Astrocyte (in vitro differentiated cells and primary cell): Measurements from ENCODE around the gene USP36. TPM values are rescaled to one million over a fixed set of nuclear protein-coding genes. Genes with fewer than 3 reads are reported as not detected.

ENCODE experiments used
- DNase-seq: peaks from one replicate; pipeline ENCODE4 v3.0.0-alpha.2; 2010; ENCODE audit warnings: low read depth
- FAIRE-seq: peaks from 2 replicates; lab custom pipeline; 2011; peaks lifted over from hg19 to GRCh38; lab: Jason Lieb, UNC
- H2AFZ ChIP-seq: 2 replicates; pipeline ENCODE4 v1.6.0; 2012; ENCODE audit warnings: low read depth, low read length, inconsistent platforms
- H3K27ac ChIP-seq: 2 replicates; pipeline ENCODE4 v1.5.1; 2011; ENCODE audit warnings: low read depth, low read length, inconsistent platforms
- H3K27me3 ChIP-seq: 2 replicates; pipeline ENCODE4 v1.6.0; 2011; ENCODE audit warnings: low read length, inconsistent platforms; ENCODE audit not compliant: insufficient read depth
- H3K36me3 ChIP-seq: 2 replicates; pipeline ENCODE4 v1.5.1; 2011; ENCODE audit warnings: low read length, inconsistent platforms; ENCODE audit not compliant: insufficient read depth
- H3K4me1 ChIP-seq: 2 replicates; pipeline ENCODE4 v1.5.1; 2011; ENCODE audit warnings: low read length, inconsistent platforms; ENCODE audit not compliant: insufficient read depth
- H3K4me2 ChIP-seq: 2 replicates; pipeline ENCODE4 v1.6.0; 2012; ENCODE audit warnings: low read length, inconsistent platforms
- H3K4me3 ChIP-seq: 2 replicates; pipeline ENCODE4 v1.5.1; 2011; ENCODE audit warnings: low read depth, mild to moderate bottlenecking, low read length, inconsistent platforms; ENCODE audit not compliant: insufficient read depth
- H3K79me2 ChIP-seq: 2 replicates; pipeline ENCODE4 v1.6.0; 2012; ENCODE audit warnings: mild to moderate bottlenecking, low read length, inconsistent platforms; ENCODE audit not compliant: insufficient read depth
- H3K9ac ChIP-seq: 2 replicates; pipeline ENCODE4 v1.6.0; 2012; ENCODE audit warnings: mild to moderate bottlenecking, low read length, inconsistent platforms
- H3K9me3 ChIP-seq: 2 replicates; pipeline ENCODE4 v1.5.1; 2012; ENCODE audit warnings: low read depth, mild to moderate bottlenecking, low read length, inconsistent platforms; ENCODE audit not compliant: insufficient read depth
- H4K20me1 ChIP-seq: 2 replicates; pipeline ENCODE4 v1.6.0; 2012; ENCODE audit warnings: low read length, inconsistent platforms; ENCODE audit not compliant: insufficient read depth
- H3K27ac Mint-ChIP-seq: one replicate; pipeline ENCODE4 v1.8.0; 2021; ENCODE audit warnings: mild to moderate bottlenecking, mixed read lengths; ENCODE audit not compliant: unreplicated experiment
- H3K27me3 Mint-ChIP-seq: one replicate; pipeline ENCODE4 v1.8.0; 2021; ENCODE audit warnings: low read depth, mixed read lengths; ENCODE audit not compliant: unreplicated experiment
- H3K36me3 Mint-ChIP-seq: one replicate; pipeline ENCODE4 v1.8.0; 2021; ENCODE audit warnings: low read depth, mixed read lengths; ENCODE audit not compliant: unreplicated experiment
- H3K4me1 Mint-ChIP-seq: one replicate; pipeline ENCODE4 v1.8.0; 2021; ENCODE audit warnings: low read depth, mixed read lengths; ENCODE audit not compliant: unreplicated experiment
- H3K4me3 Mint-ChIP-seq: one replicate; pipeline ENCODE4 v1.8.0; 2021; ENCODE audit warnings: mild to moderate bottlenecking, moderate library complexity, mixed read lengths; ENCODE audit not compliant: unreplicated experiment
- H3K9me3 Mint-ChIP-seq: one replicate; pipeline ENCODE4 v1.8.0; 2021; ENCODE audit warnings: mild to moderate bottlenecking, mixed read lengths; ENCODE audit not compliant: unreplicated experiment
- EZH2 ChIP-seq: IDR thresholded peaks from 2 replicates; pipeline ENCODE4 v1.6.1; 2012; ENCODE audit warnings: mild to moderate bottlenecking, low read length, inconsistent platforms; ENCODE audit not compliant: insufficient read depth
- total RNA-seq: library from RNA; stranded (reverse); gene quantifications from 2 replicates; pipeline ENCODE4 v1.2.1, GENCODE V29; 2021
- TF ChIP-seq, protein P1 (sequence below): IDR thresholded peaks from 2 replicates; pipeline ENCODE4 v1.5.1; 2011; ENCODE audit warnings: low read depth, mild to moderate bottlenecking, inconsistent platforms, low read length, moderate library complexity; ENCODE audit not compliant: insufficient read depth

USP36 gene
- total RNA-seq, 1 donor from 2014 or later: 51.0 TPM

DNA sequence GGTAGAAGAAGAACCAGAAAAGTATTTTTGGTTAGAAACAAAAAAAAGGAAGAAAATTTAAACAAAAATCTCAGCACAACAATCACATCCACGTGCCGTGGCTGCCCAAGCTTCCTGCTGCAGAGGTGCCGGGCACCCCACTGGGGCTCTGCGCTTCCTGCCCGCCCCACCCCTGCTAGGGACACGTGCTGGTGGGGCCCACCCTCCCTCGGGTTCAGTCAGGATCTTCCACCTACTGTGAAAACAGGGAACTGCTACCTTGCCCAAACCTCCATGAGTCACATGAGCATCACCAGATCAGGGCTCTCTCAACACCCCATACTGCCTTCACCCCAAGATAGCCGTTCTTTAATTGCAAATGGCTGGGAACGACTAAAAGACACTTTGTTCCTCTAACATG, 34.2 kb downstream of the USP36 start:
- Mint-ChIP-seq H3K36me3 (peaks cover 25% of the 10 kb centered on the region), H3K9me3 (no peaks in the 10 kb centered on the region), H3K27ac (no peak overlapping the region), H3K4me1 (peaks cover 3% of the 10 kb centered on the region), H3K27me3 (no peaks in the 10 kb centered on the region), H3K4me3 (no peak overlapping the region)
- no peak overlapping the region for H3K9ac ChIP-seq
- no peak for FAIRE-seq
- H3K79me2 ChIP-seq: peaks cover 40% of the 10 kb centered on the region
- no peak overlapping the region for H2AFZ ChIP-seq
- DNase-seq: no peak
- no peaks in the 10 kb centered on the region for H3K27me3 ChIP-seq
- H3K4me3 ChIP-seq: no peak overlapping the region
- no peaks in the 10 kb centered on the region for H3K9me3 ChIP-seq
- no peaks in the 10 kb centered on the region for H3K4me1 ChIP-seq
- no peak overlapping the region for H3K27ac ChIP-seq
- TF ChIP-seq, protein P1, sequence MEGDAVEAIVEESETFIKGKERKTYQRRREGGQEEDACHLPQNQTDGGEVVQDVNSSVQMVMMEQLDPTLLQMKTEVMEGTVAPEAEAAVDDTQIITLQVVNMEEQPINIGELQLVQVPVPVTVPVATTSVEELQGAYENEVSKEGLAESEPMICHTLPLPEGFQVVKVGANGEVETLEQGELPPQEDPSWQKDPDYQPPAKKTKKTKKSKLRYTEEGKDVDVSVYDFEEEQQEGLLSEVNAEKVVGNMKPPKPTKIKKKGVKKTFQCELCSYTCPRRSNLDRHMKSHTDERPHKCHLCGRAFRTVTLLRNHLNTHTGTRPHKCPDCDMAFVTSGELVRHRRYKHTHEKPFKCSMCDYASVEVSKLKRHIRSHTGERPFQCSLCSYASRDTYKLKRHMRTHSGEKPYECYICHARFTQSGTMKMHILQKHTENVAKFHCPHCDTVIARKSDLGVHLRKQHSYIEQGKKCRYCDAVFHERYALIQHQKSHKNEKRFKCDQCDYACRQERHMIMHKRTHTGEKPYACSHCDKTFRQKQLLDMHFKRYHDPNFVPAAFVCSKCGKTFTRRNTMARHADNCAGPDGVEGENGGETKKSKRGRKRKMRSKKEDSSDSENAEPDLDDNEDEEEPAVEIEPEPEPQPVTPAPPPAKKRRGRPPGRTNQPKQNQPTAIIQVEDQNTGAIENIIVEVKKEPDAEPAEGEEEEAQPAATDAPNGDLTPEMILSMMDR: no peak
- H3K4me2 ChIP-seq: no peak overlapping the region
- peaks cover 60% of the 10 kb centered on the region for H3K36me3 ChIP-seq
- peaks cover 35% of the 10 kb centered on the region for H4K20me1 ChIP-seq

DNA sequence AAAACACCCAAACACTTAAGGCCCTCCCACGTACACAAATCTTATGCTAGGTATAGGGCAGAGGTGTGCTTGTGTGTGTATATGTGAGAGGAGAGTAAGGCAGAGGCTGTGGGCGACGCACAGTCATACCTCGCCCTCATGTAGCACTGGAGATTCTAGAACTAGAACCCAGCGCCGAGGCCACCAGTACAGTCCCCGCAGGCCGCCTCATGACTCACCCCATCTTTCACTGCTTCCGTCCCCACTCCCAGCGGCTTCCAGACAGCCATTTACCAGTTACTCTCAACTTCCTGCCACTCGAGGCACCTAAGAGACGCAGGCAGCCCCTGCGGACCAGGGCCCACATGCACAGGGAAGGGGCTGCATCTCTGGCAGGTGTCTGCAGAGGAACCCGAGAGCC, 35.3 kb downstream of the USP36 start:
- peaks cover 37% of the 10 kb centered on the region for H4K20me1 ChIP-seq

DNA sequence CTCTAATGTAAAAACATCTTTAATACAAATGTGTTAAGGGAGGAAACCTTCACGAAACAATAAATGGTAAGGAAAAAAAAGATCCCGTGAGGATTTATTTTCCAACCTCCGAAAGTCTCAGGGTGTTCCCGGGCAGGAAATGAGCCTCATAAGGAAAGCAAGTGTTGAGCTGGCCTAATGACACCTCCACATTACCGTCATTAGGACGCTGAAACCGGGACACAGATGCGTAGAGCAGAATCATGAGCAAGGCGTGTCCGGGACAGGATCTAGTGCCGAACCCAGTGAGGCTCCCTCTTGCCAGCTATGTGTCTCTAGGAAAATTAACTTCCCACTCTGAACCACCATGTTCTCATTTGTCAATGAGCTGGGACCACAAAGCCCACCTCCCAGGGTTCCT, 35.8 kb downstream of the USP36 start:
- H2AFZ ChIP-seq: no peak overlapping the region
- peaks cover 38% of the 10 kb centered on the region for H4K20me1 ChIP-seq
- TF ChIP-seq, protein P1: no peak
- TF ChIP-seq EZH2: no peak
- Mint-ChIP-seq H3K36me3 (peaks cover 24% of the 10 kb centered on the region), H3K4me1 (peaks cover 5% of the 10 kb centered on the region), H3K9me3 (no peaks in the 10 kb centered on the region), H3K27me3 (no peaks in the 10 kb centered on the region), H3K4me3 (no peak overlapping the region), H3K27ac (no peak overlapping the region)
- H3K9ac ChIP-seq: no peak overlapping the region
- H3K4me1 ChIP-seq: no peaks in the 10 kb centered on the region
- no peak overlapping the region for H3K27ac ChIP-seq
- H3K79me2 ChIP-seq: peaks cover 49% of the 10 kb centered on the region
- no peaks in the 10 kb centered on the region for H3K9me3 ChIP-seq
- H3K4me3 ChIP-seq: no peak overlapping the region
- FAIRE-seq (no peak), DNase-seq (no peak)
- no peak overlapping the region for H3K4me2 ChIP-seq
- peaks cover 50% of the 10 kb centered on the region for H3K36me3 ChIP-seq
- no peaks in the 10 kb centered on the region for H3K27me3 ChIP-seq

More for the DNA sequence above, 35.3 kb downstream of the USP36 start:
- H3K4me3 ChIP-seq: no peak overlapping the region
- TF ChIP-seq EZH2: no peak
- TF ChIP-seq, protein P1: no peak
- Mint-ChIP-seq H3K36me3 (peaks cover 23% of the 10 kb centered on the region), H3K4me3 (no peak overlapping the region), H3K4me1 (peaks cover 5% of the 10 kb centered on the region), H3K27me3 (no peaks in the 10 kb centered on the region), H3K9me3 (no peaks in the 10 kb centered on the region), H3K27ac (no peak overlapping the region)
- H3K79me2 ChIP-seq: peaks cover 44% of the 10 kb centered on the region
- peaks cover 51% of the 10 kb centered on the region for H3K36me3 ChIP-seq
- DNase-seq (no peak), FAIRE-seq (no peak)
- H3K9ac ChIP-seq: no peak overlapping the region
- no peak overlapping the region for H3K27ac ChIP-seq
- H3K27me3 ChIP-seq: no peaks in the 10 kb centered on the region
- no peaks in the 10 kb centered on the region for H3K4me1 ChIP-seq
- no peak overlapping the region for H2AFZ ChIP-seq
- H3K4me2 ChIP-seq: no peak overlapping the region
- H3K9me3 ChIP-seq: no peaks in the 10 kb centered on the region
